ENCODE results near the gene ADCY3. TPM values are rescaled to one million over a fixed set of nuclear protein-coding genes. Genes with fewer than 3 reads are reported as not detected.

Gene ADCY3
- total RNA-seq, 2 experiments from 2014 or later, result 59.5 to 92.8 TPM

GRCh38 chr2:24858996-24859395 lies 61.0 kb downstream of the ADCY3 start:
- H3K4me1 Mint-ChIP-seq, result no peaks in the 10 kb centered on the region
- H3K9me3 Mint-ChIP-seq (ENCODE audit: low read depth), result no peaks in the 10 kb centered on the region
- peaks cover 10% of the 10 kb centered on the region for H3K36me3 Mint-ChIP-seq (ENCODE audit: low read depth)
- ATAC-seq (no peak), DNase-seq (no peak)
- H3K4me3 Mint-ChIP-seq, result no peak overlapping the region
- no peaks in the 10 kb centered on the region for H3K27me3 Mint-ChIP-seq
- H3K27ac Mint-ChIP-seq, result no peak overlapping the region
- ChIA-PET POLR2A (no interaction called here), CTCF (interaction anchor here (0.6 to 0.7 kb wide), 2 partner anchors 32 to 620 kb away, joined by 3 to 4 read pairs; no protein-coding TSS in a partner anchor)
- intact Hi-C loops (cut with DNase I, micrococcal nuclease), result no loop called here

- Mint-ChIP-seq H3K27ac (no peak overlapping the region), H3K4me3 (no peak overlapping the region), H3K27me3 (no peaks in the 10 kb centered on the region), H3K4me1 (no peaks in the 10 kb centered on the region), H3K36me3 (ENCODE audit: low read depth) (peaks cover 12% of the 10 kb centered on the region), H3K9me3 (ENCODE audit: low read depth) (no peaks in the 10 kb centered on the region)
- intact Hi-C loops (cut with DNase I, micrococcal nuclease), result no loop called here
- ChIA-PET CTCF (interaction anchor here (0.6 to 0.7 kb wide), 2 partner anchors 746 to 943 kb away, joined by 3 read pairs; no protein-coding TSS in a partner anchor), POLR2A (no interaction called here)
- ATAC-seq (no peak), DNase-seq (no peak)
Measured at GRCh38 chr2:24857746-24858145, 62.3 kb downstream of the ADCY3 start.

- Mint-ChIP-seq H3K27me3 (no peaks in the 10 kb centered on the region), H3K36me3 (ENCODE audit: low read depth) (peaks cover 12% of the 10 kb centered on the region), H3K4me3 (no peak overlapping the region), H3K27ac (no peak overlapping the region), H3K9me3 (ENCODE audit: low read depth) (no peaks in the 10 kb centered on the region), H3K4me1 (no peaks in the 10 kb centered on the region)
- CTCF ChIA-PET, result interaction anchor here (0.6 to 0.7 kb wide), 2 partner anchors 149 to 745 kb away, joined by 3 read pairs; no protein-coding TSS in a partner anchor
- POLR2A ChIA-PET, result no interaction called here
- intact Hi-C loops (cut with DNase I, micrococcal nuclease), result no loop called here
- ATAC-seq (no peak), DNase-seq (no peak)
Measured at GRCh38 chr2:24856791-24857211, 63.2 kb downstream of the ADCY3 start.

GRCh38 chr2:24855726-24856125 lies 64.3 kb downstream of the ADCY3 start:
- ATAC-seq (no peak), DNase-seq (no peak)
- ChIA-PET POLR2A (no interaction called here), CTCF (interaction anchor here (0.6 kb wide), 1 partner anchor 488 kb away, joined by 3 read pairs; no protein-coding TSS in a partner anchor)
- Mint-ChIP-seq H3K4me1 (no peaks in the 10 kb centered on the region), H3K36me3 (ENCODE audit: low read depth) (peaks cover 15% of the 10 kb centered on the region), H3K27ac (no peak overlapping the region), H3K4me3 (no peak overlapping the region), H3K27me3 (no peaks in the 10 kb centered on the region), H3K9me3 (ENCODE audit: low read depth) (no peaks in the 10 kb centered on the region)
- intact Hi-C loops (cut with DNase I, micrococcal nuclease), result no loop called here

- no peaks in the 10 kb centered on the region for H3K4me1 Mint-ChIP-seq
- intact Hi-C loops (cut with DNase I, micrococcal nuclease), result no loop called here
- H3K9me3 Mint-ChIP-seq (ENCODE audit: low read depth), result no peaks in the 10 kb centered on the region
- ATAC-seq (no peak), DNase-seq (no peak)
- no peak overlapping the region for H3K27ac Mint-ChIP-seq
- H3K4me3 Mint-ChIP-seq, result no peak overlapping the region
- peaks cover 18% of the 10 kb centered on the region for H3K36me3 Mint-ChIP-seq (ENCODE audit: low read depth)
- CTCF ChIA-PET, result interaction anchor here (1.0 kb wide), 1 partner anchor 27 kb away, joined by 3 read pairs; no protein-coding TSS in a partner anchor
- POLR2A ChIA-PET, result no interaction called here
- H3K27me3 Mint-ChIP-seq, result no peaks in the 10 kb centered on the region
Measured at GRCh38 chr2:24855022-24855622, 64.9 kb downstream of the ADCY3 start.

- no peak for DNase-seq
- ChIA-PET POLR2A (interaction anchor here (0.5 kb wide), 1 partner anchor 85 kb away, joined by 7 read pairs; no protein-coding TSS in a partner anchor), CTCF (interaction anchor here (1.0 kb wide), 1 partner anchor 26 kb away, joined by 3 read pairs; no protein-coding TSS in a partner anchor)
- intact Hi-C loops (cut with DNase I, micrococcal nuclease), result no loop called here
- Mint-ChIP-seq H3K4me1 (no peaks in the 10 kb centered on the region), H3K4me3 (no peak overlapping the region), H3K9me3 (ENCODE audit: low read depth) (no peaks in the 10 kb centered on the region), H3K36me3 (ENCODE audit: low read depth) (peaks cover 18% of the 10 kb centered on the region), H3K27ac (no peak overlapping the region), H3K27me3 (no peaks in the 10 kb centered on the region)
- ATAC-seq, result no peak
Measured at GRCh38 chr2:24853996-24854395, 66.0 kb downstream of the ADCY3 start.

GRCh38 chr2:24853046-24853445 lies 67.0 kb downstream of the ADCY3 start:
- no peak for DNase-seq
- no peaks in the 10 kb centered on the region for H3K27me3 Mint-ChIP-seq
- no peaks in the 10 kb centered on the region for H3K4me1 Mint-ChIP-seq
- ATAC-seq, result no peak
- intact Hi-C loops (cut with DNase I, micrococcal nuclease), result no loop called here
- peaks cover 18% of the 10 kb centered on the region for H3K36me3 Mint-ChIP-seq (ENCODE audit: low read depth)
- ChIA-PET CTCF (no interaction called here), POLR2A (interaction anchor here (0.6 kb wide), 1 partner anchor 513 kb away, joined by 3 read pairs; no protein-coding TSS in a partner anchor)
- no peak overlapping the region for H3K27ac Mint-ChIP-seq
- no peaks in the 10 kb centered on the region for H3K9me3 Mint-ChIP-seq (ENCODE audit: low read depth)
- H3K4me3 Mint-ChIP-seq, result no peak overlapping the region

GRCh38 chr2:24852431-24853020 lies 67.5 kb downstream of the ADCY3 start:
- intact Hi-C loops (cut with DNase I, micrococcal nuclease), result no loop called here
- ChIA-PET CTCF (no interaction called here), POLR2A (interaction anchor here (0.6 kb wide), 1 partner anchor 514 kb away, joined by 3 read pairs; no protein-coding TSS in a partner anchor)
- ATAC-seq (no peak), DNase-seq (no peak)
- Mint-ChIP-seq H3K4me1 (no peaks in the 10 kb centered on the region), H3K36me3 (ENCODE audit: low read depth) (peaks cover 18% of the 10 kb centered on the region), H3K27me3 (no peaks in the 10 kb centered on the region), H3K27ac (no peak overlapping the region), H3K4me3 (no peak overlapping the region), H3K9me3 (ENCODE audit: low read depth) (no peaks in the 10 kb centered on the region)

GRCh38 chr2:24852026-24852425 lies 68.0 kb downstream of the ADCY3 start:
- intact Hi-C loops (cut with DNase I, micrococcal nuclease), result no loop called here
- no peaks in the 10 kb centered on the region for H3K4me1 Mint-ChIP-seq
- H3K36me3 Mint-ChIP-seq (ENCODE audit: low read depth), result peaks cover 18% of the 10 kb centered on the region
- H3K27ac Mint-ChIP-seq, result no peak overlapping the region
- POLR2A ChIA-PET, result no interaction called here
- ATAC-seq, result no peak
- H3K9me3 Mint-ChIP-seq (ENCODE audit: low read depth), result no peaks in the 10 kb centered on the region
- CTCF ChIA-PET, result no interaction called here
- no peak for DNase-seq
- H3K4me3 Mint-ChIP-seq, result no peak overlapping the region
- H3K27me3 Mint-ChIP-seq, result no peaks in the 10 kb centered on the region

- CTCF ChIA-PET, result no interaction called here
- no peak overlapping the region for H3K4me3 Mint-ChIP-seq
Measured at GRCh38 chr2:24850944-24851343, 69.1 kb downstream of the ADCY3 start.

GRCh38 chr2:24845691-24846090 lies 74.3 kb downstream of the ADCY3 start:
- Mint-ChIP-seq H3K4me3 (no peak overlapping the region), H3K9me3 (ENCODE audit: low read depth) (no peaks in the 10 kb centered on the region), H3K27me3 (no peaks in the 10 kb centered on the region), H3K27ac (no peak overlapping the region), H3K36me3 (ENCODE audit: low read depth) (peaks cover 2% of the 10 kb centered on the region), H3K4me1 (no peaks in the 10 kb centered on the region)
- POLR2A ChIA-PET, result no interaction called here
- ATAC-seq (no peak), DNase-seq (no peak)
- CTCF ChIA-PET, result interaction anchor here (0.6 to 1.0 kb wide), 2 partner anchors 19 to 187 kb away, joined by 3 read pairs; no protein-coding TSS in a partner anchor
- intact Hi-C loops (cut with DNase I, micrococcal nuclease), result no loop called here

More at GRCh38 chr2:24850944-24851343, 69.1 kb downstream of the ADCY3 start:
- no peaks in the 10 kb centered on the region for H3K9me3 Mint-ChIP-seq (ENCODE audit: low read depth)
- no peak overlapping the region for H3K27ac Mint-ChIP-seq
- H3K4me1 Mint-ChIP-seq, result no peaks in the 10 kb centered on the region
- ATAC-seq (no peak), DNase-seq (no peak)
- H3K27me3 Mint-ChIP-seq, result no peaks in the 10 kb centered on the region
- intact Hi-C loops (cut with DNase I, micrococcal nuclease), result no loop called here
- peaks cover 14% of the 10 kb centered on the region for H3K36me3 Mint-ChIP-seq (ENCODE audit: low read depth)
- POLR2A ChIA-PET, result no interaction called here

- Mint-ChIP-seq H3K4me1 (no peaks in the 10 kb centered on the region), H3K27me3 (no peaks in the 10 kb centered on the region), H3K27ac (no peak overlapping the region), H3K36me3 (ENCODE audit: low read depth) (no peaks in the 10 kb centered on the region), H3K9me3 (ENCODE audit: low read depth) (no peaks in the 10 kb centered on the region), H3K4me3 (no peak overlapping the region)
- intact Hi-C loops (cut with DNase I, micrococcal nuclease), result no loop called here
- CTCF ChIA-PET, result no interaction called here
- DNase-seq (no peak), ATAC-seq (no peak)
- POLR2A ChIA-PET, result no interaction called here
Measured at GRCh38 chr2:24844023-24844685, 75.9 kb downstream of the ADCY3 start.
